Measurements from ENCODE around the gene WDR82.
A peak's percentile ranks its signal among the peaks of the same experiment; 100 is the strongest.

The WDR82 gene

DNA sequence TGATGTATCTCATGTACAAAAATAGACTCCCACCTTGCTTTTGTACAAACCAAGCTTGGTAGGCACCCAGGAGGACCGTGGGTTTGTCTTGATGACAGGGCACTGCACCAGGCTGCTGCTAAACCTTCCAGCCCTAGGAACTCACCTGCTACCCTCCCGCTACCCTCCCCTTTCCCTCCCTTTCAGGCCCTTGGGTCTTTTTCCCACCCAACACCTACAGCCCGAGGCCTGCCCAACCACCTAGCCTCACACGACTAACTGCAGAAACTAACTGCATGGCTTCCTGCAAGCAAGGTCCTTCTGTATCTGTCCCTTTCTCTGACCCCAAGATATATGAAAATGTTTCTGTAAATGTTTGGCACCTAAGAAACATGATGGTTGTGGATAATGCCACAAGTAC, 21.8 kb downstream of the WDR82 start:
- H3K4me1 ChIP-seq (ENCODE audit: low read length): peaks cover 21% of the 10 kb centered on the region
- TF ChIP-seq, protein P1, sequence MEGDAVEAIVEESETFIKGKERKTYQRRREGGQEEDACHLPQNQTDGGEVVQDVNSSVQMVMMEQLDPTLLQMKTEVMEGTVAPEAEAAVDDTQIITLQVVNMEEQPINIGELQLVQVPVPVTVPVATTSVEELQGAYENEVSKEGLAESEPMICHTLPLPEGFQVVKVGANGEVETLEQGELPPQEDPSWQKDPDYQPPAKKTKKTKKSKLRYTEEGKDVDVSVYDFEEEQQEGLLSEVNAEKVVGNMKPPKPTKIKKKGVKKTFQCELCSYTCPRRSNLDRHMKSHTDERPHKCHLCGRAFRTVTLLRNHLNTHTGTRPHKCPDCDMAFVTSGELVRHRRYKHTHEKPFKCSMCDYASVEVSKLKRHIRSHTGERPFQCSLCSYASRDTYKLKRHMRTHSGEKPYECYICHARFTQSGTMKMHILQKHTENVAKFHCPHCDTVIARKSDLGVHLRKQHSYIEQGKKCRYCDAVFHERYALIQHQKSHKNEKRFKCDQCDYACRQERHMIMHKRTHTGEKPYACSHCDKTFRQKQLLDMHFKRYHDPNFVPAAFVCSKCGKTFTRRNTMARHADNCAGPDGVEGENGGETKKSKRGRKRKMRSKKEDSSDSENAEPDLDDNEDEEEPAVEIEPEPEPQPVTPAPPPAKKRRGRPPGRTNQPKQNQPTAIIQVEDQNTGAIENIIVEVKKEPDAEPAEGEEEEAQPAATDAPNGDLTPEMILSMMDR (IDR thresholded peaks at IDR 0.05; ENCODE audit: low read depth, low read length): no peak
- no peak for TF ChIP-seq EZH2phosphoT487 (IDR thresholded peaks at IDR 0.05; ENCODE audit: low read depth)
- no peak overlapping the region for H3K27ac ChIP-seq (ENCODE audit: low read length)
- H2AFZ ChIP-seq (ENCODE audit: low read depth, low read length): no peak overlapping the region
- H3K9ac ChIP-seq (ENCODE audit: low read length): no peak overlapping the region
- H3K36me3 ChIP-seq (replicated peaks; ENCODE audit: low read depth, low read length): peaks cover 73% of the 10 kb centered on the region
- no peak overlapping the region for H3K4me2 ChIP-seq (ENCODE audit: low read length)
- H3K79me2 ChIP-seq (ENCODE audit: low read length): peaks cover 52% of the 10 kb centered on the region
- no peak overlapping the region for H3K4me3 ChIP-seq (ENCODE audit: low read length)
- no peaks in the 10 kb centered on the region for H3K27me3 ChIP-seq (ENCODE audit: low read depth, low read length)
- no peaks in the 10 kb centered on the region for H3K9me3 ChIP-seq (ENCODE audit: insufficient read depth, low read length)
- H4K20me1 ChIP-seq (ENCODE audit: insufficient read depth, low read length): peaks cover 22% of the 10 kb centered on the region

DNA sequence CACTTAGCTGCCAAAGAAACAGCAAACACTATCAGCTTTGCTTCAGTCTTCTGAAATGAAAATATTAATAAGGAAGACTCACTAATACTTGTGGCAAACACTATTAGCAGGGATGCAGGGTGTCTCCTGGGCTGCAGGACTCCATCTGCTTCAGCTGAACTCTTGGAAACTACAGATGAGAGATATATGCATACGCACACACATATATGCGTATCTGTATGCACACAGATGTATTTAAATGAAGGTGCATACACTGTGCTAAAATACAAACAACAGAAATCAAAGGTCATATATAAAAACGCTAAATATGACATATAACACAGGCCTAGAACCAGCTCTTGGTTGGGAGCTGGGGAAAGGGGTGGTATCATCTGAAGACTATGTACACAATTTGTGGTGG, 22.3 kb downstream of the WDR82 start:
- Histone ChIP-seq H3K36me3 (replicated peaks; ENCODE audit: low read depth, low read length) (peaks cover 72% of the 10 kb centered on the region), H4K20me1 (ENCODE audit: insufficient read depth, low read length) (peaks cover 21% of the 10 kb centered on the region), H3K4me3 (ENCODE audit: low read length) (no peak overlapping the region), H3K4me2 (ENCODE audit: low read length) (no peak overlapping the region), H3K4me1 (ENCODE audit: low read length) (peaks cover 21% of the 10 kb centered on the region), H3K9ac (ENCODE audit: low read length) (no peak overlapping the region), H2AFZ (ENCODE audit: low read depth, low read length) (no peak overlapping the region), H3K79me2 (ENCODE audit: low read length) (peaks cover 49% of the 10 kb centered on the region; the same call in 1 of the 2 replicates), H3K9me3 (ENCODE audit: insufficient read depth, low read length) (no peaks in the 10 kb centered on the region), H3K27me3 (ENCODE audit: low read depth, low read length) (no peaks in the 10 kb centered on the region), H3K27ac (ENCODE audit: low read length) (no peak overlapping the region)
- no peak for TF ChIP-seq EZH2phosphoT487 (IDR thresholded peaks at IDR 0.05; ENCODE audit: low read depth)
- TF ChIP-seq, protein P1 (IDR thresholded peaks at IDR 0.05; ENCODE audit: low read depth, low read length): no peak

DNA sequence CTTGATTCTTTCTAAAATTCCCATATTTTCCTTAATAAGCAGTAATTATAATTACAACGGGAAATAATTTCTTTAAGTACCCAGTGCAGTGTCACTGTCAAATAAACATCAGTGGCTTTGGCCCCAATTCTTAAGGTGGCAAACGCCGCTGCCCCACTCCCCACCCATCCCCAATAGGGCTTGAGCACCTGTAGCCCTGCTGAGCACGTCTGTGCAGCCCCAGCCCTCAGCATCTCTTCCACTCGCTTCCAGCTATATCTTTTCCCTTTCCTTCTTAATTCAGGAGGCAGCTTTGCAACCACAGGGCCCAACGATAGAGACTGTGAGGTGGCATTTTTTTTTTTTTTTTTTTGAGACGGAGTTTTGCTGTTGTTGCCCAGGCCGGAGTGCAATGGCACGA, 23.8 kb downstream of the WDR82 start:
- peaks cover 24% of the 10 kb centered on the region for H4K20me1 ChIP-seq (ENCODE audit: insufficient read depth, low read length)
- H3K9ac ChIP-seq (ENCODE audit: low read length): no peak overlapping the region
- H3K36me3 ChIP-seq (replicated peaks; ENCODE audit: low read depth, low read length): peaks cover 62% of the 10 kb centered on the region
- no peak for TF ChIP-seq EZH2phosphoT487 (IDR thresholded peaks at IDR 0.05; ENCODE audit: low read depth)
- TF ChIP-seq, protein P1 (IDR thresholded peaks at IDR 0.05; ENCODE audit: low read depth, low read length): no peak
- no peak overlapping the region for H3K27ac ChIP-seq (ENCODE audit: low read length)
- no peaks in the 10 kb centered on the region for H3K27me3 ChIP-seq (ENCODE audit: low read depth, low read length)
- H3K9me3 ChIP-seq (ENCODE audit: insufficient read depth, low read length): no peaks in the 10 kb centered on the region
- H3K4me3 ChIP-seq (ENCODE audit: low read length): no peak overlapping the region
- H3K4me2 ChIP-seq (ENCODE audit: low read length): no peak overlapping the region
- peaks cover 21% of the 10 kb centered on the region for H3K4me1 ChIP-seq (ENCODE audit: low read length)
- H2AFZ ChIP-seq (ENCODE audit: low read depth, low read length): no peak overlapping the region
- H3K79me2 ChIP-seq (ENCODE audit: low read length): peaks cover 40% of the 10 kb centered on the region; the same call in 1 of the 2 replicates

DNA sequence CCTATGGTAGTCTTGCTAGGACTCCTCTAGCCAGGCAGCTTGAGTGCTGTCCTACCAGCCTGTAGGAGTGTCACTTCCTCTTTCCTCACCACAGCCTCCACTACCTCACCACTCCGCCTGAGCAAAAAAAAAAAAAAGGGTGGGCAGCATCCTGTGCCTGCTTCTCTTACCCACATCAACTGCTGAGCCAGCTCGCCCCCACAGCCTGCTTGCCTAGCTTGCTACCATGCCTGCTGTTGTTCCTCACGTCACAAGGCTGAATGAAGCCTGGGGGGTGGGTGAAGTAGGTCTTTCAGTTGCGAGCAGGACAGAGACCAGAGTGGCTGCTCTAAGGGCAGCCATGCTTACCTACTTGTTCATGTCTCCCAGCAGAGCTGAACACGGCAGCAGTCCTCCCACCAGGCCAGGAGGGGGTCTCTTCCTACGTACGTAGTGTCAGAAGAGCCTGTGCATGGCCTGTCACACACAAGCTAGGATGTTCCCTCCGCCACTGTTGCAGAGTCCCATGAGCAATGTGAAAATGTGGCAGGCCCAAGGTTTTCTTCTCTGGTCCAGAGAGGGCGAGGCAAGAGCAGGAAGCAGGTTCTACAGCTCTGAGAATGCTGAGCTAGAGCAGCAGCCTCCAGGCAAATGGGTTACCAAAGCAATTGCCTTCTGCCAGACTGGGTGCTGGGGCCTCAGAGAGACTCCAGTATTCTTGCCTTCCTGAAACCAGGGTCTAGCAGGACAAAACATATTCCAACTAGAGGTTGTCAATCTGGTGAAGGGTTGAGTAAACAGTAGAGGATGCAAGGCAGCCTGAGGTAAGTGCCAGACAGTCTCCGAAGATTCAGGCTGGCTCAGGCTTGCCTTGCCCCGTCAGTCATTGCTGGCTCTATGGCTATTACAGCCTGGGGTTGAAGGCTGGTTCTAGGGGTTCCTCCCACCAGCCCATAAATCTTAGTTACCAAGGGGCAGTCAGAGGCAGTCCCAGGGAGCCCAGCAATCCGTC, 24.8 kb downstream of the WDR82 start:
- H3K9ac ChIP-seq (ENCODE audit: low read length): peak overlapping the region; percentile 29; the same call in 1 of the 2 replicates
- TF ChIP-seq EZH2phosphoT487 (IDR thresholded peaks at IDR 0.05; ENCODE audit: low read depth): no peak
- TF ChIP-seq, protein P1 (IDR thresholded peaks at IDR 0.05; ENCODE audit: low read depth, low read length): no peak
- H3K27ac ChIP-seq (ENCODE audit: low read length): peak overlapping the region; percentile 80
- H3K27me3 ChIP-seq (ENCODE audit: low read depth, low read length): no peaks in the 10 kb centered on the region
- H2AFZ ChIP-seq (ENCODE audit: low read depth, low read length): no peak overlapping the region
- peaks cover 62% of the 10 kb centered on the region for H3K36me3 ChIP-seq (replicated peaks; ENCODE audit: low read depth, low read length)
- peaks cover 21% of the 10 kb centered on the region for H3K4me1 ChIP-seq (ENCODE audit: low read length)
- peaks cover 30% of the 10 kb centered on the region for H4K20me1 ChIP-seq (ENCODE audit: insufficient read depth, low read length)
- peak overlapping the region; percentile 60 for H3K4me2 ChIP-seq (ENCODE audit: low read length)
- H3K79me2 ChIP-seq (ENCODE audit: low read length): peaks cover 36% of the 10 kb centered on the region; the same call in 1 of the 2 replicates
- peak overlapping the region; percentile 26; the same call in 1 of the 2 replicates for H3K4me3 ChIP-seq (ENCODE audit: low read length)
- H3K9me3 ChIP-seq (ENCODE audit: insufficient read depth, low read length): no peaks in the 10 kb centered on the region
